GM10248 (cell line): ENCODE results near the gene STRN4.

ENCODE experiments used
- CTCF ChIA-PET: fragments of 300-600 bp; sonication (Branson Sonifier 250); formaldehyde crosslinking; extraction: SDS; loops from one replicate; lab custom pipeline; 2021; ENCODE audit warnings: antibody characterized with exemption; lab: Yijun Ruan, JAX
- POLR2A ChIA-PET: fragments of 350-650 bp; sonication (Branson Sonifier 250); formaldehyde crosslinking; extraction: SDS; loops from one replicate; lab custom pipeline; 2020; ENCODE audit warnings: antibody characterized with exemption; lab: Yijun Ruan, JAX
- DNase-seq: peaks from one replicate; pipeline ENCODE4 v3.0.0; 2012; ENCODE audit errors: extremely low spot score
- TF ChIP-seq, protein P1 (sequence below): IDR thresholded peaks from 2 replicates; pipeline ENCODE4 v1.5.1; 2012; ENCODE audit warnings: mild to moderate bottlenecking, low read depth; ENCODE audit errors: extremely low read depth, missing control alignments, control extremely low read depth

The STRN4 gene

DNA sequence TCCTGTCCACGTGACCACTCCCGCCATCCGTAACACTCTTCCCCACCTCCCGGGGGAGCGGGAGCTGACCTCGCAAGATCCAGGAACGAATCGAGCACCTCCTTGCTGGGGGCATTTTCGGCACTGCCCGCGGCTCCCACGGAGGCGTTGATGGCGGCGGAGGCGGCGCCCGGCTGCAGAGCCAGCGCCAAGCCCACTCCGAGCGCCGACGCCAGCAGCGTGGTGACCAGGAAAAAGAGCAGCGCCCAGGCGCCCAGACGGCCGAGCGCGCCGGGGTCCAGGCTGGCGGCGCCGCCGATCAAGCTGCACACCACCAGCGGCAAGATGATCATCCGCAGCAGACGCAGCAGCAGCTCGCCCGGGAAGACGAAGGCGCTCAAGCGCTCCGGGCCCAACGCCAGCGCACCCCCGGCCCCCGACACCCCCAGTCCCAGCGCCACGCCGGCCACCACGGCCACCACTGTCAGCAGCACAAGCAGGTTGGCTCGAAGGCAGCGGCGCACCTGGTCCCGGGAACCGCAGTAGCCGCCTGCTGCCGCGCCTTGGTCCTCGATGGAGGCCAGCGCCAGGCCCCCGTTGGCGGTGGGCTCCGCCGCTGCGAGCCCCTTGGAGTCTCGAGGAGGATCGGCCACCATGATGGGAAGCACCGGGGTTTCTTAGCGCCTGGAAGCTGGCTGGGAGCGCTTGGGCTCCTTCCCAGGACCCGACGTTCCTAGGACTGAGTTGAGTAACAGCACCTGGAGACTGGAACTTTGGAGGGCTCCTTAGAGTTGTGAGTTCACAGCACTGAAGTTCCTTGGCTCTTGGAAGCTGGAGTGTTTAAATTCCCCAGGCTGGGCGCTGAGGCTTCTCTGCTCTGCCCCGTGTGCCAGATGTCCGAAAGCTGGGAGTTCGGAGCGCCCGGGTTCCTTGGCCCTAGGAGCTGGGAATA lies 41.3 kb upstream of the STRN4 start:
- POLR2A ChIA-PET: interaction anchor here (0.5 to 2.2 kb wide), 15 partner anchors 10 to 469 kb away, joined by 3 to 22 read pairs (median 6); partner anchors contain the start of genes CCDC9, DACT3 and ZC3H4
- DNase-seq: no peak
- CTCF ChIA-PET: interaction anchor here (0.6 to 2.7 kb wide), 4 partner anchors 16 to 203 kb away, joined by 3 to 11 read pairs (median 3); no protein-coding TSS in a partner anchor
- TF ChIP-seq, protein P1, sequence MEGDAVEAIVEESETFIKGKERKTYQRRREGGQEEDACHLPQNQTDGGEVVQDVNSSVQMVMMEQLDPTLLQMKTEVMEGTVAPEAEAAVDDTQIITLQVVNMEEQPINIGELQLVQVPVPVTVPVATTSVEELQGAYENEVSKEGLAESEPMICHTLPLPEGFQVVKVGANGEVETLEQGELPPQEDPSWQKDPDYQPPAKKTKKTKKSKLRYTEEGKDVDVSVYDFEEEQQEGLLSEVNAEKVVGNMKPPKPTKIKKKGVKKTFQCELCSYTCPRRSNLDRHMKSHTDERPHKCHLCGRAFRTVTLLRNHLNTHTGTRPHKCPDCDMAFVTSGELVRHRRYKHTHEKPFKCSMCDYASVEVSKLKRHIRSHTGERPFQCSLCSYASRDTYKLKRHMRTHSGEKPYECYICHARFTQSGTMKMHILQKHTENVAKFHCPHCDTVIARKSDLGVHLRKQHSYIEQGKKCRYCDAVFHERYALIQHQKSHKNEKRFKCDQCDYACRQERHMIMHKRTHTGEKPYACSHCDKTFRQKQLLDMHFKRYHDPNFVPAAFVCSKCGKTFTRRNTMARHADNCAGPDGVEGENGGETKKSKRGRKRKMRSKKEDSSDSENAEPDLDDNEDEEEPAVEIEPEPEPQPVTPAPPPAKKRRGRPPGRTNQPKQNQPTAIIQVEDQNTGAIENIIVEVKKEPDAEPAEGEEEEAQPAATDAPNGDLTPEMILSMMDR: no peak

DNA sequence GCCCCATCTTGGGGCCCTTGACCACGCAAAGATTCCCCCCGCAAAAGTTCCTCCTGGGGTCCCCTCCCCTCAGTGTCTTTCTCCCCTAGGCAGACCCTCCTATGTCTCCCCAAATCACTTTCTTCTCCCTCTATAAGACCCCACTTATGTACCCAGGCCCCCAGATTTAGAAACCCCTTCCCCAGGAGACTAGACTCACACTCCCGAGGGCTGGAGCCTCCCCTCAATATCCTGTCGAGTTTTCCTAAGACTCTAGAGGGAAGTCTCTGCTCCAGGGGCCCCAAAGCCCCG lies 40.7 kb upstream of the STRN4 start:
- no peak for DNase-seq
- CTCF ChIA-PET: interaction anchor here (2.7 kb wide), 1 partner anchor 53 kb away, joined by 11 read pairs; no protein-coding TSS in a partner anchor
- POLR2A ChIA-PET: interaction anchor here (0.6 to 2.2 kb wide), 5 partner anchors 34 to 302 kb away, joined by 3 to 22 read pairs (median 6); no protein-coding TSS in a partner anchor
- TF ChIP-seq, protein P1: no peak

DNA sequence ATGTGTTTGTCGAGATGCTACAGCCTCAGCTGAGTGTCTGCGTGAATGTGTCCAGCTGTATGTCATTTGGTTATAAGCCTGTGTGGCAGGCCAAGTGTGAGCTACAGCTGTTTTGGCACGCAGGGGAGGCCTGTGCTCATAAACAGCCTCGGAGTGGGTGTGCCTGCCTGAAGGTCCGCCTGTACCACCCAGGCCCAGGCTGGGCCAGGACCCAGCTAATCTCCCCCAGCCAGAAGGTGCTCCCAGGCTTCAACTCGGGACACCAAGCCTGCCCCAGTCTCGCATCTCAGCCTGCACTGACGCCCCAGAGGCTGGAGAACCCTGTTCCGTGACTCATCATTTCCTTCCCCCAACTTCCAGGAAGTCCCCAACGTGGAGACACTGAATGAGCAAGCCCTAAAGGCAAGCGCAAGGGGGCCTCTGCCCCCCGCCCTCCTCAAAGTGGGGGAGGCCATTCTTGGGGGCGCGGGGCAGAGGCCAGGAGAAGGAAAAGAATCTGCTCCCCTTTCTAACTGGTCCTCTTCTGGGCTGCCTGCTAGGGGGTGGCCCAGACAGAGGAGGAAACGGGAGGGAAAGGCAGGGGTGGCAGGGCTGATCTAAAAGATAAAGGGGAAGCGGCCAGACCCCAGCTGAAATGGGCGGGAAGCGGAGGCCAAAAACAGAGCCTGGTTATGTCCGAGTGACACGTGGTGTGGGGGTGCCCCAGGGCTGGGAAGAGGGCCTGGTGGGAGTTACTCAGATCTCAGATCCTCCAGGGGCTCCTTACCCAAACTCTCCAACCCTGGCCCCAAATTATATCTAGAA lies 40.2 kb upstream of the STRN4 start:
- POLR2A ChIA-PET: interaction anchor here (0.5 to 2.2 kb wide), 6 partner anchors 35 to 458 kb away, joined by 3 to 22 read pairs (median 4); no protein-coding TSS in a partner anchor
- TF ChIP-seq, protein P1: no peak
- CTCF ChIA-PET: interaction anchor here (1.9 to 3.0 kb wide), 2 partner anchors 28 to 54 kb away, joined by 7 to 12 read pairs; no protein-coding TSS in a partner anchor
- DNase-seq: peak; percentile 81

DNA sequence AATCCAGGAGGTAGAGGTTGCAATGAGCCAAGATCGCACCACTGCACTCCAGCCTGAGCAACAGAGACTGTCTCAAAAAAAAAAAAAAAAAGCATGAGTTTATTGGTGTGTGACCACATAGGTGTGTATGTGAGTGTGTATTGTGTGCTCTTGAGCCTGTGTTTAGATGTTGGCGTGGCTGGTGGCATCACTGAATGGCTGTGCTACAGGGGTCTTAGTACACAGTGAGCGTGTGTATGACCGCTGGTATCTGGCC lies 39.7 kb upstream of the STRN4 start:
- ChIA-PET POLR2A (interaction anchor here (0.5 to 2.0 kb wide), 5 partner anchors 39 to 458 kb away, joined by 3 to 9 read pairs (median 3); no protein-coding TSS in a partner anchor), CTCF (interaction anchor here (1.4 to 3.0 kb wide), 6 partner anchors 21 to 54 kb away, joined by 3 to 12 read pairs (median 6); no protein-coding TSS in a partner anchor)
- DNase-seq: no peak
- TF ChIP-seq, protein P1: no peak

DNA sequence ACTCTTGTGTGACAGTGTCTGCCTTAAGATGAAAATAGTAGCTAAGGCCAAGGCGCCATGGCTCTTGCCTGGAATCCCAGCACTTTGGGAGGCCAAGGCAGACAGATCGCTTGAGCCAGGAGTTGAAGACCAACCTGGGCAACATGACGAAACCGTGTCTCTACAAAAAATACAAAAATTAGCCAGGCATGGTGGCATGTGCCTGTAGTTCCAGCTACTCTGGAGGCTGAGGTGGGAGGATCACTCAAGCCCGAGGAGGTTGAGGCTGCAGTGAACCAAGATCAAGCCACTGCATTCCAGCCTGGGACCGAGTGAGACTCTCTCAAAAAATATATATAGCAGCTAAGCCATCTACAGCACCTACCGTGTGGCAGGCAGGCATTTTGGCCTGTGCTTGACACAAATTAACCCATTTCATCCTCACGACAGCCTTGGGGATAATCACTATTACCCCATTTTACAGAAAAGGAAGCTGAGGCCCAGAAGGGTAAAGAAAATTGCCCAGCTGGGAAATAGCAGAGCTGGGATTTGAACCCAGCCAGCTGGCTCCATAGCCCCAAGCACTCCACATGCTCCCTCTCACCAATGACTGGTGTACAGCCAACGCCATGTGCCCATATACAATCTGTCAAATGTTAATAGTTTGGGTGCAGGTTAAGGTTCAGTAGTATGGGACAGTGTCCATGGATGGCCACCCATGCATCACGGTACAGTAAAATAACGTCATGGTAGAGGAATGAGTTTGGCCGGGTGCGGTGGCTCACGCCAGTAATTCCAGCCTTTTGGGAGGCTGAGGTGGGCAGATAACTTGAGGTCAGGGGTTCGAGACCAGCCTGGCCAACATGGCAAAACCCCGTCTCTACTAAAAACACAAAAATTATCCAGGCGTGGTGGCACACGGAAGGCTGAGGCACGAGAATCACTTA lies 39.1 kb upstream of the STRN4 start:
- POLR2A ChIA-PET: interaction anchor here (0.5 to 2.0 kb wide), 9 partner anchors 12 to 459 kb away, joined by 3 to 9 read pairs (median 3); no protein-coding TSS in a partner anchor
- TF ChIP-seq, protein P1: no peak
- CTCF ChIA-PET: interaction anchor here (0.6 to 3.0 kb wide), 14 partner anchors 14 to 81 kb away, joined by 3 to 12 read pairs (median 4); no protein-coding TSS in a partner anchor
- no peak for DNase-seq
